IPS-15b (cell line): ENCODE measurements around the gene PYROXD2.

ENCODE experiments used
- H3K27me3 ChIP-seq: one replicate; pipeline ENCODE4 v1.6.1; 2013; ENCODE audit warnings: low read length; ENCODE audit not compliant: control insufficient read depth, insufficient read depth
- H3K36me3 ChIP-seq: one replicate; pipeline ENCODE4 v1.6.1; 2013; ENCODE audit warnings: low read length; ENCODE audit not compliant: control insufficient read depth, insufficient read depth
- H3K4me1 ChIP-seq: one replicate; pipeline ENCODE4 v1.6.1; 2013; ENCODE audit warnings: mild to moderate bottlenecking, low read length; ENCODE audit not compliant: control insufficient read depth, insufficient read depth
- H3K4me3 ChIP-seq: one replicate; pipeline ENCODE4 v1.5.1; 2013; ENCODE audit warnings: low read depth, low read length
- H3K9ac ChIP-seq: one replicate; pipeline ENCODE4 v1.6.1; 2013; ENCODE audit warnings: low read depth, mild to moderate bottlenecking, low read length
- H3K9me3 ChIP-seq: one replicate; pipeline ENCODE4 v1.6.1; 2013; ENCODE audit warnings: mild to moderate bottlenecking, low read length; ENCODE audit not compliant: control insufficient read depth, insufficient read depth

PYROXD2 gene

GRCh38 chr10:98432330-98432729 lies 17.3 kb upstream of the PYROXD2 start:
- Histone ChIP-seq H3K36me3 (peaks cover 25% of the 10 kb centered on the region), H3K4me3 (no peak overlapping the region), H3K9ac (no peak overlapping the region), H3K27me3 (no peaks in the 10 kb centered on the region), H3K9me3 (no peaks in the 10 kb centered on the region), H3K4me1 (no peaks in the 10 kb centered on the region)

- H3K9me3 ChIP-seq, result no peaks in the 10 kb centered on the region
- H3K4me1 ChIP-seq, result no peaks in the 10 kb centered on the region
- peaks cover 25% of the 10 kb centered on the region for H3K36me3 ChIP-seq
- H3K27me3 ChIP-seq, result no peaks in the 10 kb centered on the region
- H3K4me3 ChIP-seq, result no peak overlapping the region
- H3K9ac ChIP-seq, result no peak overlapping the region
Measured at GRCh38 chr10:98431016-98431415, 16.0 kb upstream of the PYROXD2 start.

- Histone ChIP-seq H3K4me3 (no peak overlapping the region), H3K9ac (no peak overlapping the region), H3K4me1 (no peaks in the 10 kb centered on the region), H3K27me3 (no peaks in the 10 kb centered on the region), H3K9me3 (no peaks in the 10 kb centered on the region), H3K36me3 (peaks cover 24% of the 10 kb centered on the region)
Measured at GRCh38 chr10:98430427-98430826, 15.4 kb upstream of the PYROXD2 start.

- Histone ChIP-seq H3K27me3 (no peaks in the 10 kb centered on the region), H3K4me3 (no peak overlapping the region), H3K4me1 (no peaks in the 10 kb centered on the region), H3K9me3 (no peaks in the 10 kb centered on the region), H3K9ac (no peak overlapping the region), H3K36me3 (peaks cover 19% of the 10 kb centered on the region)
Measured at GRCh38 chr10:98429320-98430072, 14.5 kb upstream of the PYROXD2 start.

- no peak overlapping the region for H3K4me3 ChIP-seq
- H3K4me1 ChIP-seq, result no peaks in the 10 kb centered on the region
- no peak overlapping the region for H3K9ac ChIP-seq
- peaks cover 17% of the 10 kb centered on the region for H3K36me3 ChIP-seq
- no peaks in the 10 kb centered on the region for H3K9me3 ChIP-seq
- no peaks in the 10 kb centered on the region for H3K27me3 ChIP-seq
Measured at GRCh38 chr10:98427011-98427515, 12.1 kb upstream of the PYROXD2 start.

GRCh38 chr10:98425511-98426352 lies 10.8 kb upstream of the PYROXD2 start:
- Histone ChIP-seq H3K36me3 (peaks cover 13% of the 10 kb centered on the region), H3K4me1 (no peaks in the 10 kb centered on the region), H3K9ac (no peak overlapping the region), H3K9me3 (no peaks in the 10 kb centered on the region), H3K27me3 (no peaks in the 10 kb centered on the region), H3K4me3 (no peak overlapping the region)

- Histone ChIP-seq H3K9ac (no peak overlapping the region), H3K4me3 (no peak overlapping the region), H3K36me3 (peaks cover 7% of the 10 kb centered on the region), H3K27me3 (no peaks in the 10 kb centered on the region), H3K9me3 (no peaks in the 10 kb centered on the region), H3K4me1 (no peaks in the 10 kb centered on the region)
Measured at GRCh38 chr10:98424295-98425254, 9.6 kb upstream of the PYROXD2 start.

- no peaks in the 10 kb centered on the region for H3K9me3 ChIP-seq
- H3K4me3 ChIP-seq, result no peak overlapping the region
- peaks cover 4% of the 10 kb centered on the region for H3K36me3 ChIP-seq
- H3K4me1 ChIP-seq, result no peaks in the 10 kb centered on the region
- H3K9ac ChIP-seq, result no peak overlapping the region
- H3K27me3 ChIP-seq, result no peaks in the 10 kb centered on the region
Measured at GRCh38 chr10:98423691-98424120, 8.7 kb upstream of the PYROXD2 start.

GRCh38 chr10:98422182-98422581 lies 7.2 kb upstream of the PYROXD2 start:
- Histone ChIP-seq H3K4me1 (no peaks in the 10 kb centered on the region), H3K9me3 (no peaks in the 10 kb centered on the region), H3K36me3 (peaks cover 8% of the 10 kb centered on the region), H3K9ac (no peak overlapping the region), H3K4me3 (no peak overlapping the region), H3K27me3 (no peaks in the 10 kb centered on the region)

- H3K4me1 ChIP-seq, result no peaks in the 10 kb centered on the region
- peaks cover 8% of the 10 kb centered on the region for H3K36me3 ChIP-seq
- H3K9ac ChIP-seq, result no peak overlapping the region
- no peaks in the 10 kb centered on the region for H3K9me3 ChIP-seq
- H3K4me3 ChIP-seq, result no peak overlapping the region
- H3K27me3 ChIP-seq, result no peaks in the 10 kb centered on the region
Measured at GRCh38 chr10:98420786-98421185, 5.8 kb upstream of the PYROXD2 start.
